HEK293 (cell line): ENCODE results near the gene CHD8.
A peak's percentile ranks its signal among the peaks of the same experiment; 100 is the strongest.

Experiments
- CTCF ChIA-PET: fragments of 350-600 bp; formaldehyde crosslinking; extraction: SDS; loops from one replicate; lab custom pipeline; 2021; ENCODE audit warnings: antibody characterized with exemption; lab: Yijun Ruan, JAX
- POLR2A ChIA-PET: fragments of 300-600 bp; formaldehyde crosslinking; extraction: SDS; loops from one replicate; lab custom pipeline; 2020; ENCODE audit warnings: antibody characterized with exemption, inconsistent platforms; lab: Yijun Ruan, JAX
- H3K27ac ChIP-seq: fragments of 200-500 bp; sonication (Bioruptor generic); 2 replicates; pipeline ENCODE4 v1.5.1; 2014; ENCODE audit warnings: low read depth, low read length, control low read depth, inconsistent platforms; ENCODE audit errors: extremely low read depth
- H3K36me3 ChIP-seq, 2 experiments: fragments of 200-500 bp in 1 of 2; sonication (Bioruptor generic) in 1 of 2; 1 replicate in 1 of 2; 2 replicates in 1 of 2; pipeline ENCODE4 v1.5.1; 2014 to 2017; ENCODE audit warnings: inconsistent platforms in 2 of 2, low read length in 2 of 2; ENCODE audit not compliant: control insufficient read depth in 2 of 2, insufficient read depth in 1 of 2
- H3K4me1 ChIP-seq: fragments of 200-500 bp; sonication (Bioruptor generic); 2 replicates; pipeline ENCODE4 v1.5.1; 2014; ENCODE audit warnings: mild to moderate bottlenecking, low read length, inconsistent platforms; ENCODE audit not compliant: control insufficient read depth, insufficient read depth
- H3K4me3 ChIP-seq: 2 replicates; pipeline ENCODE4 v1.5.1; 2011; ENCODE audit warnings: low read depth, mild to moderate bottlenecking, control low read depth, low read length, moderate library complexity
- H3K9me3 ChIP-seq: fragments of 200-500 bp; sonication (Bioruptor generic); 2 replicates; pipeline ENCODE4 v1.5.1; 2014; ENCODE audit warnings: low read depth, low read length, inconsistent platforms; ENCODE audit not compliant: control insufficient read depth, insufficient read depth
- BCL6B ChIP-seq: fragments of 450-650 bp; formaldehyde crosslinking; IDR thresholded peaks from 2 replicates; pipeline ENCODE4 v1.5.1; 2017; ENCODE audit warnings: missing biosample characterization, missing genetic modification characterization
- EGR2 ChIP-seq: fragments of 450-650 bp; formaldehyde crosslinking; IDR thresholded peaks from 2 replicates; pipeline ENCODE4 v1.5.1; 2016; ENCODE audit warnings: low read depth, missing biosample characterization, missing genetic modification characterization
- GLIS1 ChIP-seq: fragments of 450-650 bp; formaldehyde crosslinking; IDR thresholded peaks from 2 replicates; pipeline ENCODE4 v1.5.1; 2016; ENCODE audit warnings: missing biosample characterization, missing genetic modification characterization
- KLF16 ChIP-seq: fragments of 450-650 bp; formaldehyde crosslinking; IDR thresholded peaks from 2 replicates; pipeline ENCODE4 v1.5.1; 2017; ENCODE audit warnings: missing biosample characterization, missing genetic modification characterization
- MEIS1 ChIP-seq: sonication (generic); formaldehyde crosslinking; IDR thresholded peaks from 2 replicates; pipeline ENCODE4 v1.8.1; 2022; ENCODE audit warnings: missing genetic modification reagents, mild to moderate bottlenecking, borderline replicate concordance
- OVOL3 ChIP-seq: fragments of 450-650 bp; formaldehyde crosslinking; IDR thresholded peaks from 2 replicates; pipeline ENCODE4 v1.5.1; 2016; ENCODE audit warnings: missing biosample characterization, missing genetic modification characterization
- REST ChIP-seq: fragments of 450-650 bp; formaldehyde crosslinking; IDR thresholded peaks from 2 replicates; pipeline ENCODE4 v1.5.1; 2016; ENCODE audit warnings: missing biosample characterization, missing genetic modification characterization
- ZNF138 ChIP-seq: fragments of 450-650 bp; formaldehyde crosslinking; IDR thresholded peaks from 2 replicates; pipeline ENCODE4 v1.5.1; 2016; ENCODE audit warnings: missing biosample characterization, missing genetic modification characterization, borderline replicate concordance
- ZNF16 ChIP-seq: fragments of 450-650 bp; formaldehyde crosslinking; IDR thresholded peaks from 2 replicates; pipeline ENCODE4 v1.5.1; 2016; ENCODE audit warnings: low read depth, missing biosample characterization, missing genetic modification characterization
- ZNF2 ChIP-seq: fragments of 450-650 bp; formaldehyde crosslinking; IDR thresholded peaks from 2 replicates; pipeline ENCODE4 v1.5.1; 2016; ENCODE audit warnings: missing biosample characterization, missing genetic modification characterization
- ZNF23 ChIP-seq: fragments of 450-650 bp; formaldehyde crosslinking; IDR thresholded peaks from 2 replicates; pipeline ENCODE4 v1.5.1; 2016; ENCODE audit warnings: missing biosample characterization, missing genetic modification characterization, borderline replicate concordance
- ZNF280D ChIP-seq: fragments of 450-650 bp; formaldehyde crosslinking; IDR thresholded peaks from 2 replicates; pipeline ENCODE4 v1.5.1; 2016; ENCODE audit warnings: missing biosample characterization, missing genetic modification characterization
- ZNF324 ChIP-seq: fragments of 450-650 bp; formaldehyde crosslinking; IDR thresholded peaks from 2 replicates; pipeline ENCODE4 v1.5.1; 2016; ENCODE audit warnings: missing biosample characterization, missing genetic modification characterization
- ZNF433 ChIP-seq: fragments of 450-650 bp; formaldehyde crosslinking; IDR thresholded peaks from 2 replicates; pipeline ENCODE4 v1.5.1; 2016; ENCODE audit warnings: missing biosample characterization, missing genetic modification characterization, low read depth
- ZNF571 ChIP-seq: fragments of 450-650 bp; formaldehyde crosslinking; IDR thresholded peaks from 2 replicates; pipeline ENCODE4 v1.5.0; 2017; ENCODE audit warnings: missing biosample characterization, missing genetic modification characterization
- ZNF585B ChIP-seq: fragments of 450-650 bp; formaldehyde crosslinking; IDR thresholded peaks from 2 replicates; pipeline ENCODE4 v1.5.1; 2016; ENCODE audit warnings: missing biosample characterization, missing genetic modification characterization
- ZNF600 ChIP-seq: fragments of 450-650 bp; formaldehyde crosslinking; IDR thresholded peaks from 2 replicates; pipeline ENCODE4 v1.5.1; 2016; ENCODE audit warnings: missing biosample characterization, missing genetic modification characterization
- ZNF692 ChIP-seq: fragments of 450-650 bp; formaldehyde crosslinking; IDR thresholded peaks from 2 replicates; pipeline ENCODE4 v1.5.1; 2016; ENCODE audit warnings: missing biosample characterization, missing genetic modification characterization
- ZNF776 ChIP-seq: fragments of 450-650 bp; formaldehyde crosslinking; IDR thresholded peaks from 2 replicates; pipeline ENCODE4 v1.5.0; 2017; ENCODE audit warnings: missing biosample characterization, missing genetic modification characterization, borderline replicate concordance

Gene CHD8

GRCh38 chr14:21455592-21455911 lies 371 bp downstream of the CHD8 start:
- CTCF ChIA-PET = interaction anchor here (0.6 to 3.2 kb wide), 6 partner anchors 9 to 74 kb away, joined by 3 to 16 read pairs (median 4); partner anchors contain the start of gene METTL3
- H3K36me3 ChIP-seq = peaks cover 21 to 26% of the 10 kb centered on the region in 2 experiments; a peak in 2 of 3 replicates
- TF ChIP-seq EGR2 (tag by site-specific recombination) (no peak), ZNF324 (tag by site-specific recombination) (0 out of 2 replicates have a peak, but pooled peaks have one; percentile 34), ZNF600 (peak; percentile 74; the same call in 1 of the 2 replicates)
- TF ChIP-seq, all 188 proteins: peak for 2
- POLR2A ChIA-PET = interaction anchor here (0.6 to 2.3 kb wide), 15 partner anchors 9 to 101 kb away, joined by 3 to 70 read pairs (median 10); partner anchors contain the start of genes METTL3, RAB2B, SALL2 and SUPT16H
- Histone ChIP-seq H3K27ac (peak overlapping the region; percentile 82), H3K4me1 (peaks cover 6% of the 10 kb centered on the region; the same call in 1 of the 2 replicates), H3K9me3 (no peaks in the 10 kb centered on the region), H3K4me3 (peak overlapping the region; percentile 94)

- peak overlapping the region; percentile 82; the same call in 1 of the 2 replicates for H3K27ac ChIP-seq
- H3K4me3 ChIP-seq = peak overlapping the region; percentile 94
- peaks cover 6% of the 10 kb centered on the region for H3K4me1 ChIP-seq
- POLR2A ChIA-PET = interaction anchor here (0.6 to 2.3 kb wide), 11 partner anchors 9 to 102 kb away, joined by 3 to 70 read pairs (median 10); partner anchors contain the start of genes METTL3, RAB2B, SALL2 and SUPT16H
- TF ChIP-seq KLF16 (tag by site-specific recombination) = no peak
- TF ChIP-seq, all 188 proteins: peak for 0
- H3K9me3 ChIP-seq = no peaks in the 10 kb centered on the region
- CTCF ChIA-PET = interaction anchor here (1.1 to 3.2 kb wide), 2 partner anchors 10 to 18 kb away, joined by 4 to 16 read pairs; no protein-coding TSS in a partner anchor
- H3K36me3 ChIP-seq = peaks cover 18 to 21% of the 10 kb centered on the region in 2 experiments; a peak in 2 of 3 replicates
Observed at GRCh38 chr14:21454843-21455544, 929 bp downstream of the CHD8 start.

GRCh38 chr14:21449899-21450216 lies 6.1 kb downstream of the CHD8 start:
- peaks cover 8% of the 10 kb centered on the region for H3K4me1 ChIP-seq
- ChIA-PET CTCF (no interaction called here), POLR2A (no interaction called here)
- peaks cover 10 to 21% of the 10 kb centered on the region in 2 experiments; a peak in 2 of 3 replicates for H3K36me3 ChIP-seq
- H3K4me3 ChIP-seq = no peak overlapping the region
- H3K27ac ChIP-seq = no peak overlapping the region
- H3K9me3 ChIP-seq = no peaks in the 10 kb centered on the region
- TF ChIP-seq MEIS1 (CRISPR knock-in tag) (no peak), ZNF16 (tag by site-specific recombination) (no peak), OVOL3 (tag by site-specific recombination) (no peak), ZNF2 (tag by site-specific recombination) (no peak), ZNF324 (tag by site-specific recombination) (no peak), ZNF692 (tag by site-specific recombination) (no peak), ZNF23 (no peak), ZNF433 (tag by site-specific recombination) (no peak), BCL6B (tag by site-specific recombination) (no peak), ZNF571 (no peak), ZNF776 (tag by site-specific recombination) (no peak), ZNF585B (tag by site-specific recombination) (no peak), ZNF280D (tag by site-specific recombination) (no peak), ZNF138 (no peak), REST (no peak), GLIS1 (tag by site-specific recombination) (no peak)
